Fibroblast of peridontal ligament (primary cell): Measurements from ENCODE around the gene TFE3.

Source experiments
- DNase-seq: peaks from one replicate; pipeline ENCODE4 v3.0.0-alpha.2; 2010; ENCODE audit errors: extremely low read depth

TFE3 gene

GRCh38 chrX:49061490-49061889 is 18.3 kb upstream of the TFE3 start:
- DNase-seq, result no peak

- DNase-seq, result no peak
Measured at GRCh38 chrX:49060914-49061313, 17.8 kb upstream of the TFE3 start.

GRCh38 chrX:49059681-49060085 is 16.5 kb upstream of the TFE3 start:
- no peak for DNase-seq

GRCh38 chrX:49059201-49059600 is 16.0 kb upstream of the TFE3 start:
- DNase-seq, result no peak

- no peak for DNase-seq
Measured at GRCh38 chrX:49058794-49059193, 15.6 kb upstream of the TFE3 start, which contains the start of gene CCDC120. TSS of gene CCDC120 (plus strand) at chrX:49058999. CDS start at chrX:49062042, 3,043 bp downstream.

- DNase-seq, result no peak
Measured at GRCh38 chrX:49054073-49054762, 11.1 kb upstream of the TFE3 start.

GRCh38 chrX:49053223-49054072 is 10.3 kb upstream of the TFE3 start:
- DNase-seq, result peak; percentile 30

- no peak for DNase-seq
Measured at GRCh38 chrX:49043987-49044281, 777 bp upstream of the TFE3 start.

- DNase-seq, result peak; percentile 12
Measured at GRCh38 chrX:49042581-49043219, 457 bp downstream of the TFE3 start.

GRCh38 chrX:49041744-49042580 is 1.2 kb downstream of the TFE3 start:
- DNase-seq, result peak; percentile 60

- DNase-seq, result peak; percentile 11
Measured at GRCh38 chrX:49040376-49040955, 2.7 kb downstream of the TFE3 start.

- DNase-seq, result peak; percentile 92
Measured at GRCh38 chrX:49039598-49040375, 3.4 kb downstream of the TFE3 start.

GRCh38 chrX:49037883-49038475 is 5.2 kb downstream of the TFE3 start:
- DNase-seq, result peak; percentile 62

GRCh38 chrX:49030283-49030682 is 12.9 kb downstream of the TFE3 start:
- no peak for DNase-seq

- DNase-seq, result no peak
Measured at GRCh38 chrX:49029876-49030275, 13.3 kb downstream of the TFE3 start.

GRCh38 chrX:49019599-49020249 is 23.4 kb downstream of the TFE3 start:
- DNase-seq, result no peak

- no peak for DNase-seq
Measured at GRCh38 chrX:49019050-49019449, 24.1 kb downstream of the TFE3 start.

- DNase-seq, result no peak
Measured at GRCh38 chrX:49003696-49004095, 39.5 kb downstream of the TFE3 start.

GRCh38 chrX:49002091-49002935 is 40.8 kb downstream of the TFE3 start, which contains the start of gene GRIPAP1:
TSS of gene GRIPAP1 (minus strand) at chrX:49002264. CDS start at chrX:49002229, 35 bp downstream.
- DNase-seq, result peak; percentile 89
